ENCODE data around the gene KCNMB1. TPM values are rescaled to one million over a fixed set of nuclear protein-coding genes. Genes with fewer than 3 reads are reported as not detected.
"Not testable (repeated sequence)": the region's sequence is repeated elsewhere in the genome, so short reads cannot be mapped to it uniquely, and the experiment has no call there.

The KCNMB1 gene
- total and polyA plus RNA-seq, 2 donors (not counting 3 experiments of a cell fraction or from before 2014, with no cell fraction given) = 0.15 to 0.29 TPM

- H3K4me1 ChIP-seq (ENCODE audit: control insufficient read depth, extremely low read depth, insufficient read depth, low read length) = no peaks in the 10 kb centered on the region
- H3K36me3 ChIP-seq (ENCODE audit: control insufficient read depth in 2 of 2, extremely low read depth in 1 of 2, insufficient read depth in 2 of 2, low read length in 2 of 2) = no peaks in the 10 kb centered on the region
- H3K9me3 ChIP-seq (replicated peaks; ENCODE audit: control insufficient read depth, insufficient read depth, low read length) = no peaks in the 10 kb centered on the region
- H3K79me2 ChIP-seq (ENCODE audit: control insufficient read depth, insufficient read depth, low read length) = no peaks in the 10 kb centered on the region
- H3K4me3 ChIP-seq (replicated peaks in 1 of 3; ENCODE audit: insufficient read depth in 1 of 3, low read depth in 1 of 3, low read length in 3 of 3) = no peak overlapping the region
- H2AFZ ChIP-seq (ENCODE audit: low read depth, low read length) = no peak overlapping the region
- FAIRE-seq (no peak), DNase-seq (ENCODE audit: low read depth, low spot score) (no peak)
- ChIA-PET POLR2A (no interaction called here), CTCF (no interaction called here)
- intact Hi-C loops (cut with micrococcal nuclease) = no loop called here
- no peaks in the 10 kb centered on the region for H3K9me1 ChIP-seq (replicated peaks; ENCODE audit: control insufficient read depth, extremely low read depth, insufficient read depth, low read length)
- TF ChIP-seq MYC (IDR thresholded peaks at IDR 0.05; ENCODE audit: low read depth, low read length) (no peak), POLR2AphosphoS5 (IDR thresholded peaks at IDR 0.05; ENCODE audit: insufficient read depth, low read depth, low read length) (no peak), FOS (IDR thresholded peaks at IDR 0.05; ENCODE audit: borderline replicate concordance, insufficient read depth, low read length) (no peak), JUN (IDR thresholded peaks at IDR 0.05; ENCODE audit: borderline replicate concordance, insufficient read depth, insufficient read length, low read depth) (no peak), MAX (IDR thresholded peaks at IDR 0.05; ENCODE audit: insufficient read depth, insufficient read length) (no peak), POLR2A (IDR thresholded peaks at IDR 0.05; ENCODE audit: low read depth, low read length) (no peak), EZH2 (IDR thresholded peaks at IDR 0.05; ENCODE audit: borderline replicate concordance, low read depth, low read length, severe bottlenecking) (no peak), GATA2 (IDR thresholded peaks at IDR 0.05; ENCODE audit: insufficient read depth, insufficient read length, low read depth, low read length) (no peak)
- TF ChIP-seq, protein P1, sequence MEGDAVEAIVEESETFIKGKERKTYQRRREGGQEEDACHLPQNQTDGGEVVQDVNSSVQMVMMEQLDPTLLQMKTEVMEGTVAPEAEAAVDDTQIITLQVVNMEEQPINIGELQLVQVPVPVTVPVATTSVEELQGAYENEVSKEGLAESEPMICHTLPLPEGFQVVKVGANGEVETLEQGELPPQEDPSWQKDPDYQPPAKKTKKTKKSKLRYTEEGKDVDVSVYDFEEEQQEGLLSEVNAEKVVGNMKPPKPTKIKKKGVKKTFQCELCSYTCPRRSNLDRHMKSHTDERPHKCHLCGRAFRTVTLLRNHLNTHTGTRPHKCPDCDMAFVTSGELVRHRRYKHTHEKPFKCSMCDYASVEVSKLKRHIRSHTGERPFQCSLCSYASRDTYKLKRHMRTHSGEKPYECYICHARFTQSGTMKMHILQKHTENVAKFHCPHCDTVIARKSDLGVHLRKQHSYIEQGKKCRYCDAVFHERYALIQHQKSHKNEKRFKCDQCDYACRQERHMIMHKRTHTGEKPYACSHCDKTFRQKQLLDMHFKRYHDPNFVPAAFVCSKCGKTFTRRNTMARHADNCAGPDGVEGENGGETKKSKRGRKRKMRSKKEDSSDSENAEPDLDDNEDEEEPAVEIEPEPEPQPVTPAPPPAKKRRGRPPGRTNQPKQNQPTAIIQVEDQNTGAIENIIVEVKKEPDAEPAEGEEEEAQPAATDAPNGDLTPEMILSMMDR (IDR thresholded peaks at IDR 0.05; ENCODE audit: extremely low read depth in 1 of 2, insufficient read depth in 1 of 2, low read depth in 1 of 2, low read length in 2 of 2) = no peak
- H3K9ac ChIP-seq (replicated peaks; ENCODE audit: extremely low read depth, insufficient read depth, low read length) = no peak overlapping the region
- no peak overlapping the region for H3K4me2 ChIP-seq (ENCODE audit: insufficient read depth, low read length)
- dilution Hi-C loops (cut with MboI; ENCODE audit: extremely low pct_ligation_motif_present, low sequenced_read_pairs) = no loop called here
- BruUV-seq (replicated peaks) = no TSS peak
- no peak overlapping the region for H3K27ac ChIP-seq (ENCODE audit: insufficient read depth, low read depth, low read length)
- peaks cover 0 to 2% of the 10 kb centered on the region in 2 experiments for H3K27me3 ChIP-seq (ENCODE audit: control insufficient read depth in 2 of 2, insufficient read depth in 2 of 2, low read length in 2 of 2)
- no peaks in the 10 kb centered on the region for H4K20me1 ChIP-seq (replicated peaks; ENCODE audit: control insufficient read depth, extremely low read depth, insufficient read depth, low read length)
Measured at GRCh38 chr5:170377027-170377426, 12.1 kb downstream of the KCNMB1 start.

- H3K27me3 ChIP-seq (ENCODE audit: control insufficient read depth in 2 of 2, insufficient read depth in 2 of 2, low read length in 2 of 2); DNase-seq (ENCODE audit: low read depth, low spot score); H3K79me2 ChIP-seq (ENCODE audit: control insufficient read depth, insufficient read depth, low read length); POLR2A ChIA-PET; H2AFZ ChIP-seq (ENCODE audit: low read depth, low read length); intact Hi-C loops (cut with micrococcal nuclease); H4K20me1 ChIP-seq (replicated peaks; ENCODE audit: control insufficient read depth, extremely low read depth, insufficient read depth, low read length); H3K9ac ChIP-seq (replicated peaks; ENCODE audit: extremely low read depth, insufficient read depth, low read length); BruUV-seq (replicated peaks); H3K4me1 ChIP-seq (ENCODE audit: control insufficient read depth, extremely low read depth, insufficient read depth, low read length); H3K36me3 ChIP-seq (ENCODE audit: control insufficient read depth in 2 of 2, extremely low read depth in 1 of 2, insufficient read depth in 2 of 2, low read length in 2 of 2); H3K9me1 ChIP-seq (replicated peaks; ENCODE audit: control insufficient read depth, extremely low read depth, insufficient read depth, low read length); dilution Hi-C loops (cut with MboI; ENCODE audit: extremely low pct_ligation_motif_present, low sequenced_read_pairs); H3K9me3 ChIP-seq (replicated peaks; ENCODE audit: control insufficient read depth, insufficient read depth, low read length); H3K4me2 ChIP-seq (ENCODE audit: insufficient read depth, low read length); FAIRE-seq; H3K4me3 ChIP-seq (replicated peaks in 1 of 3; ENCODE audit: insufficient read depth in 1 of 3, low read depth in 1 of 3, low read length in 3 of 3); CTCF ChIA-PET; H3K27ac ChIP-seq (ENCODE audit: insufficient read depth, low read depth, low read length): not testable (repeated sequence)
Measured at GRCh38 chr5:170376526-170376925, 12.6 kb downstream of the KCNMB1 start.

All from endothelial cell of umbilical vein (primary cell).